Jurkat, Clone E6-1 (cell line): Measurements from ENCODE around the gene CGAS. TPM values are rescaled to one million over a fixed set of nuclear protein-coding genes. Genes with fewer than 3 reads are reported as not detected.
"Not testable (repeated sequence)": the region's sequence is repeated elsewhere in the genome, so short reads cannot be mapped to it uniquely, and the experiment has no call there.

Source experiments
- DNase-seq: peaks from one replicate; pipeline ENCODE4 v3.0.0-alpha.2; 2011; ENCODE audit warnings: low read depth, low spot score
- H3K4me3 ChIP-seq: 2 replicates; pipeline ENCODE4 v1.5.1; 2011; ENCODE audit warnings: mild to moderate bottlenecking, low read length, control low read depth, moderate library complexity
- polyA plus RNA-seq: library from polyadenylated mRNA; unstranded; fragments of >200 nt; gene quantifications from one replicate; pipeline ENCODE4 v1.2.1, GENCODE V29; 2012; ENCODE audit warnings: missing spikeins; ENCODE audit not compliant: insufficient read length, insufficient read depth

CGAS gene
- polyA plus RNA-seq = not detected

GRCh38 chr6:73452107-73452461 lies at the start of gene CGAS:
Gene CGAS, minus strand, starts transcription at chr6:73452297. Its CDS starts 116 bp downstream, at chr6:73452181.
- H3K4me3 ChIP-seq = no peak within 1 kb of the TSS
- no peak for DNase-seq

- no peak overlapping the region for H3K4me3 ChIP-seq
- no peak for DNase-seq
These were observed 45.8 kb upstream of the CGAS start for GRCh38 chr6:73497915-73498314.

GRCh38 chr6:73491377-73491776 lies 39.3 kb upstream of the CGAS start:
- no peak for DNase-seq

GRCh38 chr6:73487473-73487872 lies 35.4 kb upstream of the CGAS start:
- DNase-seq = no peak
- H3K4me3 ChIP-seq = no peak overlapping the region

More at GRCh38 chr6:73491377-73491776, 39.3 kb upstream of the CGAS start:
- H3K4me3 ChIP-seq = no peak overlapping the region

- no peak overlapping the region for H3K4me3 ChIP-seq
- DNase-seq = no peak
These were observed 32.3 kb upstream of the CGAS start for GRCh38 chr6:73484438-73484837.

GRCh38 chr6:73481969-73482368 lies 29.9 kb upstream of the CGAS start:
- H3K4me3 ChIP-seq = no peak overlapping the region
- no peak for DNase-seq

- no peak overlapping the region for H3K4me3 ChIP-seq
- no peak for DNase-seq
These were observed 25.3 kb upstream of the CGAS start for GRCh38 chr6:73477407-73477806.

- DNase-seq = no peak
- H3K4me3 ChIP-seq = no peak overlapping the region
These were observed 24.6 kb upstream of the CGAS start for GRCh38 chr6:73476723-73477122.

- DNase-seq = no peak
- no peak overlapping the region for H3K4me3 ChIP-seq
These were observed 19.7 kb upstream of the CGAS start for GRCh38 chr6:73471686-73472290.

- H3K4me3 ChIP-seq = peak within 1 kb of the TSS; percentile 98
- peak; percentile 96 for DNase-seq
These were observed 9.6 kb upstream of the CGAS start, which contains the start of gene MTO1 for GRCh38 chr6:73461537-73462350. Gene MTO1, plus strand, starts transcription at chr6:73461737. Its CDS starts 118 bp downstream, at chr6:73461855.

- H3K4me3 ChIP-seq = no peak overlapping the region
- no peak for DNase-seq
These were observed 8.0 kb upstream of the CGAS start for GRCh38 chr6:73460056-73460455.

GRCh38 chr6:73459474-73459873 lies 7.4 kb upstream of the CGAS start:
- not testable (repeated sequence) for H3K4me3 ChIP-seq, DNase-seq

GRCh38 chr6:73455865-73456629 lies 4.0 kb upstream of the CGAS start:
- no peak overlapping the region for H3K4me3 ChIP-seq
- no peak for DNase-seq

- no peak for DNase-seq
- H3K4me3 ChIP-seq = no peak overlapping the region
These were observed 632 bp downstream of the CGAS start for GRCh38 chr6:73451223-73452106.

- no peak overlapping the region for H3K4me3 ChIP-seq
These were observed 8.5 kb downstream of the CGAS start for GRCh38 chr6:73443555-73443954.

GRCh38 chr6:73435236-73435635 lies 16.9 kb downstream of the CGAS start:
- DNase-seq = no peak
- H3K4me3 ChIP-seq = no peak overlapping the region

More at GRCh38 chr6:73443555-73443954, 8.5 kb downstream of the CGAS start:
- DNase-seq = no peak

- DNase-seq = no peak
- H3K4me3 ChIP-seq = no peak overlapping the region
These were observed 30.6 kb downstream of the CGAS start for GRCh38 chr6:73421534-73421933.

- no peak for DNase-seq
- no peak overlapping the region for H3K4me3 ChIP-seq
These were observed 33.9 kb downstream of the CGAS start for GRCh38 chr6:73418081-73418741.
